GM21447 (cell line): ENCODE data around the gene KCNN4.
"Not testable (repeated sequence)": the region's sequence is repeated elsewhere in the genome, so short reads cannot be mapped to it uniquely, and the experiment has no call there.

ENCODE experiments used
- ATAC-seq: cut with Tn5 transposase; IDR thresholded peaks from one replicate; pipeline ENCODE4 v1.9.1; 2021; ENCODE audit not compliant: unreplicated experiment

The KCNN4 gene

DNA sequence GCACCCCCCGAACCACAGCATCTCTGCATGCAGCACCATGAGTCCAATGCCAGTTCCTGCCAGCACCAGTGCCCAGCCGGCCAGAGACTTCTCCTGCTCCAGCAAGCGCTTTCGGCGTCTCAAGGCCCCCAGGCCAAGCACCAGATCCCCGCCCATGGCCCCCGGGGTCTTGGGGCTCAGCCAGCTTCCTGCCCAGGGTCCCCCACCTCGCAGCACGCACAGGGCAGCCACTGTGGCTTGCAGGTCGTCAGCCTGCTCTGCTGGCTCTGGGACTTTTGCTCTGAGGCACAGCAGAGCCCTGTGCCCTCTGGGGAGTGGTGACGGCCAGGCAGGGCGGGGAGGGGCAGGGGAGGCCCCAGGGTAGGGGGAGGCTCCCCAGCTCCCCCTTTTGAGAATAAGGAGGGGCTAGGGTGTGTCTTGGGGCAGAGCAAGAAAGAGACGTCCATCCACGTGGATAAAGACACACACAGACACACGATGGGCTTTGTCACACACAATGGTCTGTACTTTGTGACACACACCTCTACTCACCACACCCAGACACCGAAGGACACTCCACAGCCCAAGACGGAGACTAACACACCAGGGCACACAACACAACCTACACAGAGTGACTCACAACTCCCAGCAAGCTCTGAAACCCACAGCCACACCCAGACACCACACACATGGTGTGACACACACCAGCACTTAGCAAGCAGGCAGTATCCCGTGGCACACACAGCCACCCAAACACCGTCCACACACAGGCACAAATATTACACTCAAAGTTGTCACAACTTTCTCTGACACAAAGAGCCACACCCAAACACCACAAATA is at the start of gene KCNN4:
Gene KCNN4, minus strand, starts transcription at position 268 of the 820 bp plus-strand sequence. Its CDS starts 112 bp downstream, at position 156.
- ATAC-seq = peak; percentile 31

DNA sequence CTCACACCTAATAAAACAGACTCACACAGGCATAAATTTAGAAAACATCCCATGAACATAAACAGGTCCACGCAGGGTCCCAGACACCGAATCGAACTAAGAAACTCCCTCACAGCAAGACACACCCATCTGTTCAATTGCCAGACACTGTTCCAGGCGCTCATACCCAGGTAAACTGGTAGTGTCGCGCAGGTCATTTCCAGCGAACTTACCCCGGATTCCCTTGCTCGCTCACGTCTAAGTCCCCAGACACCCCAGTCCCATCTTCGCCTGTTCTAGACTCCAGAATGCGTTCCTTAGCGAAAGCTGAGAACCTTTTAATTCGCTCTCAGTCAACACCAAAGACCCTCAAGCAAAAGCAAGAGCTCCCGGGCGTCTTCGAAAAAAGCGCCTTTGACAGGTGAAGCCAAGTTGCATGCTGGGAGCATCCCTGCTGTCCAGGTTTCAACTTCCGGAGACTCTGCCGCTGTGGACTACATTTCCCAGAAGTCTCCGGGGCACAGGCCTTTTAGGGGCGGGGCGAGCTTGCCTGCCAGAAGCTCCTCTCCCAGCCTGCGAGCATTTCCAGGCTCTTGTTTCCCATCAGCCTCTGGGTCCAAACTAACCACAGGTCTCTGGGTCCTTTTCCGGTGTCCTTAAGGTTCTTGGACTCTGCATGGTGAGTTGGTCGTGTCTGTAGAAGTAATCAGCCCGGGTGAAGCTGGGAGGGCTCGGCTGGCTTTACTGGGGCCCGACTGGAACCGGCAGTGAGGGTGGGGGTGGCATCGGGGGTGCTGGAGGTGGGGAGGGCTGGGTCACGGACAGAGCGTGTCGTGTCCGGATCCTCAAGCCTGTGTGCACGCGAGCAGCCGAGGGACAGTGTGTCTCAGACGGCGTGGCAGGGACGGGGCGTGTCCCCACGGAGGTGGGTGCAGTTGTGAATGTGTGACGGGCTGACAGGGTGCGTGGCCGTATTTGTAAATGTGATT is 46.3 kb upstream of the KCNN4 start, which contains the start of gene ZNF283:
Gene ZNF283, plus strand, starts transcription at position 535 of the 968 bp plus-strand sequence. CDS start 6,184 bp downstream, outside the sequence.
- ATAC-seq = peak; percentile 92

DNA sequence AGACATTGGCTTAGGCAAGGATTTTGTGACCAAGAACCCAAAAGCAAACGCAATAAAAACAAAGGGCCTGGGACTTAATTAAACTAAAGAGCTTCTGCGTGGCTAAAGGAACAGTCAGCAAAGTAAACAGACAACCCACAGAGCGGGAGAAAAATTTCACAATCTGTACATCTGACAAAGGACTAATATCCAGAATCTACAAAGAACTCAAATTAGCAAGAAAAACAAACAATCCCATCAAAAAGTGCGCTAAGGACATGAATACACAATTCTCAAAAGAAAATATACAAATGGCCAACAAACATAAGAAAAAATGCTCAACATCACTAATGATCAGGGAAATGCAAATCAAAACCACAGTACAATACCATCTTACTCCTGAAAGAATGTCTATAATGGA is 43.8 kb upstream of the KCNN4 start:
- not testable (repeated sequence) for ATAC-seq

DNA sequence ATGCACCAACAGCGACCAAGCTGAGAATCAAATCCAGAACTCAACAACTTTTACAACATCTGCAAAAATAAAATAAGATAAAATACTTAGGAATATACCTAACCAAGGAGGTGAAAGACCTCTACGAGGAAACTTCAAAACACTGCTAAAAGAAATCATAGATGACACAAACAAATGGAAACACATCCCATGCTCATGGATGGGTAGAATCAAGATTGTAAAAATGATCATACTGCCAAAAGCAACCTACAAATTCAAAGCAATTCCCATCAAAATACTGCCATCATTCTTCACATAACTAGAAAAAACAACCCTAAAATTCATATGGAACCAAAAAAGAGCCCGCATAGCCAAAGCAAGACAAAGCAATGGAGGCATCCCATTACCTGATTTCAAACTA is 43.1 kb upstream of the KCNN4 start:
- ATAC-seq = not testable (repeated sequence)

DNA sequence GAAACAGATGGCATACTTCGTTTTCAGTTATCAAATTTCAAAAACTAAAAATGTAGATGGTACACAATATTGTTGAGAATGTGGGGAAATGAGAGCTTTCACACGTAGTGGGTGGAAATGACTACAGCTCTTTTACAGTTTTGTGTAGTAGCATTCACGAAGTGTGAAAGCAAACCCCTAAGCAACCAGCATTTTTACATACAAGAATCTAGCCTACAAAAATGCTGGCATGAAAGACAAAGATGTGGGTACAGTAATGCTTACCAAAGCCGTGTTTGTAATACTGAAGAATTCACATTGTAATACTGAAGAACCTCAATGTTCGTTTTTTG is 40.1 kb upstream of the KCNN4 start:
- no peak for ATAC-seq

DNA sequence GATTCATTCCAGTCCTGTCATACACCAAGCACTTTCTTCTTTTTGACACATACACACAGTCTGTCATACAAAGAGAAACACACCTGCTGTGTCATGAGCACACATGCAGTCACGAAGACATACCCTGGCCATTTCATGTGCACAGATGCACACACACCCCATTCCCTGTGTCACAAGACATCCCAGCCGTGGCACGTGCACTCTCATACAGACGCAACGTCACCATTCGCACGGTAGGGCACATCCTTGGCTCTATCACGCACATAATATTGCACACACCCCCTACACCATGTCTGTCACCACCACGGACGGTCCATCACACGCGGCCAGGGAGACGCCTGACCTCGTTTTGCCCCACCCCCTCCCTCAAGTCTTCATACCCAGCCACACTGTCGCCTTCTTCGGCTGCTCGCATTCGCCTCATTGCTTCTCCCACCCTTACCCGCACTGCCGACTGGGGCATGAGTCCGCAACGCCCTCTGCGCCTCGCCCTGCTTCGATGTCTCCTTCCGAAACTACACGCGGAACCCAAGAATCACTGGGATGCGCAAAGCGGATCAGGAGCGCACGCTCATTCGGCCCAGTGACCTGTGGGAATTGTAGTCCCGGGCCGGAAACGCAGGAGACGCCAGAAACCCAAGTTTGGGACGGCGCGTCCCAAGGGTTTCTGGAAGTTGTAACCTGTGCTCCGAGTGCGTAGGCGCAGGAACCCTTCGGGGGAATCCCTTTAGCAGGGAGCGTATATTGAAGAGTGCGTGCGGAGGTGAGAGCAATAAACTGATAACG is 39.5 kb upstream of the KCNN4 start:
- no peak for ATAC-seq

DNA sequence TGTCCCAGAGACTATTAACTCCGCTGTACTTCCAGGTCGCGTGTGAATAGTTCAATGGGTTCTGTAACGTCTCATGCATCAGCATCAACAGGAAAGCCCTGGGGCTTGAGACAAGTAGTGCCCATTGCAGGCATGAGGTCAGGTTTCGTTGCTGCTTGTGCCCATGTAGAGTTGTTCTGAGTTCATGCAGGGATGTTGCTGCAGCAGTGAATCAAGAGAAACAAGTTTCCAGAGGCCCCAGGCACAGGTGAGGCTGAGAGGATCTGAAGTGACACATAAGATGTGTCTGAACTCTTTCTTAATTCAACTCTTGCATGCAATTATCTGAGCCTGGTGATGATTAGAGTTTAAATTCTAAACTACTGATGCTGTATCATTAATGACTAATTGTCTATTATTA is 37.7 kb upstream of the KCNN4 start:
- no peak for ATAC-seq

DNA sequence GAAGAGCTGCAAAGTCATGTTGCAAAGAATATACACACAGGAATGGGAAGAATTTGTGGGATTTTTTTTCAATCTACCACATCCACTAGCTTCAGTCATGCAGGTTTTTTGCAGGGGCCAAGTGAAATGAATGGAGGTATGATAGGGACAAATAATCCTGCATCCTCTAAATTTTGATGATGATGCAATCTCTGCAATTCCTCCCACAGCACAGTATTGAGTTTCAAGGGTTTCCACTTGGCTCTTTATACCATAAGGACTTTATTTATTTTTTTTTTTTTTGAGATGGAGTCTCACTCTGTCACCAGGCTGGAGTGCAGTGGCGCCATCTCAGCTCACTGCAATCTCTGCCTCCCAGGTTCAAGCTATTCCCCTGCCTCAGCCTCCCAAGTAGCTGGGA is 36.7 kb upstream of the KCNN4 start:
- ATAC-seq = not testable (repeated sequence)

DNA sequence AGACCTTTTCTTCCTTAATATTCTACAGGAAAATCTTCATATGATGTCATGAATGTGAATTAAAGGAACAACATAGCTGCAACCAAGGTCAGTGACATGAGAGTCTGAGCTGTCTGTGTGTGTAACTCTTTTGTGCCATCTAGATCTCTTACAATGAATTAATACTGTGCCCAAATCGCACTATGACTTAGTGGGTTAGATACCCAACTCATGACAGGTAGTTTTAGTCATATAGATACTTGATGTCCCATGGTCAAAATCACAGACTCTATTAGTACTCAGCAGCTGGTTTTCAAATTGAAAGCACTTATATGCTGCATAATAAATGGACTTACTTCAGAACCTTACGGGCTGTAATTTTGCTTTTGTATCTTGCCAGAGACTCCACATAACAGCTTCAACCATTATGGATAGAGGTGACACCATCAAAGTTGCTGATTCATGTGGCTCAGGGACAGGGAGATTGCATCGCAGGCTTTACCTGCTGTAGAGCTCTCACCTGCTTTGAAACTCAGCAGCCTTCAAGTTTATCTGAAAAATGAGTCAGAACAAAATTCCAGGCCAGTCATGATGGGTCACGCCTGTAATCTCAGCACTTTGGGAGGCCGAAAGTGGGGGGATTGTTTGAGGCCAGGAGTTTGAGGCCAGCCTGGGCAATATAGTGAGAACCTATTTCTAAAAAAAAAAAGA is 34.0 kb upstream of the KCNN4 start:
- no peak for ATAC-seq

DNA sequence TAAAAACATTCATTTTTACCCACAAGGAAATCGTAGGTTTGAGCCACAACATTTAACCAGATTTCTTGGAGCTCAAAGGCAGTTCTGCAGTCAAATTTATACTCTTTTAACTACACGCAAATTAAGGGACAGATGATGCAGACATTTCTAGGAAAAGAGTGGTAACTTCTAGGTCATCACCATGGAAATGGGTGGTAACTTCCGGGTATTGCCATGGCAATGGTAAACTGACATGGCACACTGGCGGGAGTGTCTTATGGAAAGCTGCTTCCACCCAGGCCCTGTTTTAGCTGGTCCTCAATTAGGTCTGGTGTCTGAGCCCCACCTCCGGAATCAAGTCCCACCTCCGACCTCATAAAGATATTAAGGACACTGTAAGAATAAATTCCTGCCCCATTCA is 31.9 kb upstream of the KCNN4 start:
- ATAC-seq = no peak

DNA sequence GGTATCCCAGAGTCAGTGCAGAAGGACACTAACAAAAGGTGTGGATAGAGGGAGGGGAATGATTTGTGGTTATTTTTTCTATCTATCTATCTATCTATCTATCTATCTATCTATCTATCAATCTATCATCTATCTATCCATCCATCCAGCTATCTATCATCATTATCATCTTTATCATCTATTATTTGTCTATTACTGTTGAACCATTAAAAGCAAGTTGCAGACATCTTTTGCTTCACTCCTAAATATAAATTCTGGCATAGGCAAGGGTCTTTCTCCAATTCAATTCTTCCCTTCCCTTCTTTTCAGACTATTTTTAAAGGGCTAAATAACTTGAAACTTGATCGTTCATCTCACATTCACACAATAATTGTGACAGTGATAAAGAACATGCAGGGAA is 31.5 kb upstream of the KCNN4 start:
- ATAC-seq = no peak

DNA sequence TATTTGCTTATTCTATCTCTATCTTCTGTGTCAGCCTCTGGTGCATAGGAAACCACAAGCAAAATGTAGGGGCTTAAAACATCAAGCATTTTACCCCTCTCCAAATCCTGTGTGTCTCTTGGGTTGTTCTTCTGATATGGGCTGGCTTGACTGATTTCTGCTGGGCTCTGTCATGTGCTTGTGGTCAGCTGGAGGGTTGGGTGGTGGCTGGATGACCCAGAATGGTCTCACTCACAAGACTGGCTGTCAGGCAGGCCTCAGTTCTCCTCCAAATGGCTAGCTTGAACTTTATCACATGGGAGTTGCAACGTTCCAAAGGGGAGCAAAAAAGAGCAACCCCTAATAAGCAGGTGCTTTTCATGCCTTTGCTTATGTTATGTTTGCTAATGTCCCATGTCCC is 31.1 kb upstream of the KCNN4 start:
- no peak for ATAC-seq

DNA sequence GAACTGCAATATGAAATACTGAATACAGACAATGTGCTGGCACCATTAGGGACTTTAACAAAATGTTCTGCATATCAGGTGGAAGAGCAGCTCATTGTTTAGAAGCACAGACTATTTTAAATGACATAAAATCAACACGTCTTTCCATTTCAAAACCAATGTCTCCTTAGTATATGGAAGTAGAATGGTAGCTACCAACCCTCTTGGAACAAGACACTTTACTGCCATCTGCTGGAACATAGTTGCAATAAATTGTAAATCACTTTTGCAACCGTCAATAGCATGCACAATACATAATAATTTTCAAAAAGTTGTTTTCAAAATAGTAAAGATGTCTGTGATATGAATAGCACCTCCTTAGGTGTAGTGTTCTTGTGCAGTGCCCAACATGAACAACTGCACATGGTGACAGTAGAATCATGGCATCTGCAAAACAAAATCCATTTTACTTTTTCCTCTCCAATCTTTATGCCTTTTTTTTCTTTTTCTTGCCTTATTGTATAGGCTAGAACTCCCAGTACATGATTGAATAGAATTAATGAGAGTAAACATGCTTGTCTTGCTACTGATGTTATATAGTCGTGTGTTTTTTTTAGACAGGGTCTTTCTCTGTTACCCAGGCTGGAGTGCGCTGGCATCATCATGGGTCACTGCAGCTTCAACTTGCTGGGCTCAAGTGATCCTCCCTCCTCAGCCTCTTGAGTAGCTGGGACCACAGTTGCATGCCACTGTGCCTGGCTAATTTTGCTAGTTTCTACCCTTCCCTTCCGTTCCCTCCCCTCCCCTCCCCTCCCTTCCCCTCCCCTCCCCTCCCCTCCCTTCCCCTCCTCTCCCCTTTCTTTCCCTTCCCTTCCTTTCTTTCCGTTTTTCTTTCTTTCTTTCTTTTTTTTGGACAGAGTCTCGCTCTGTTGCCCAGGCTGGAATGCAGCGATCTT is 29.3 kb upstream of the KCNN4 start:
- no peak for ATAC-seq

DNA sequence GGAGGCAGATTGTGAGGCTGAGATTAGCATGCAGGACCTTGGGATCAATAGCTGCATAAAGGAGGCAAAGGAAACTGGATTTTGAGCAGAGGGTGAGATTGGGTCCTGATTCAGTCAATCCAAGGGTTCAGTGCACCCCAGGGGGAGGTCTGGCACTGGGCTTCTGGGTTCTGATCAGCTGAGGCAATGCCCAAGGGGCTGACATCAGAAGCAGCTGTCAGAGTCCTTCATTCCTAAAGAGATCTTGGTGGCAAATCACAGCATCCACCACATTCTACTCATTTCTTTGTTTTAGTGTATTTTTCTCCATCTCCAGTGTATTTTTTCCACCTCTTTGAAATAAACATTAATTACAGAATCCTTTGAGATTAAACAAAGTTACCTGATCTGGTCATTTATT is 26.9 kb upstream of the KCNN4 start:
- ATAC-seq = no peak

DNA sequence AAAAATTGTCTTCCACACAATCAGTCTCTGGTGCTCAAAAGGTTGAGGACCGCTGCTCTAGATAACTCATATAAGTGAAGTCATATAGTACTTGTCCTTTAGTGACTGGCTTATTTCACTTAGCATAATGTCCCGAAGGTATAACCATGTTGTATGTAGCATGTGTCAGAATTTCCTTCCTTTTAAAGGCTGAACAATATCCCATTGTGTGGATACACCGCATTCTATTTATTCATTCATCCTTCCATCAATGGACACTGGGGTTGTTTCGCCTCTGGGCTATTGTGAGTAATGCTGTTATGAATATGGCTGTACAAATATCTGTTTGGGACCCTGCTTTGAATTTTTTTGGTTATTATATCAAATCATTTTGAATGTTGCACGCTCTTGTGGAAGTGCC is 26.1 kb upstream of the KCNN4 start:
- ATAC-seq = no peak

DNA sequence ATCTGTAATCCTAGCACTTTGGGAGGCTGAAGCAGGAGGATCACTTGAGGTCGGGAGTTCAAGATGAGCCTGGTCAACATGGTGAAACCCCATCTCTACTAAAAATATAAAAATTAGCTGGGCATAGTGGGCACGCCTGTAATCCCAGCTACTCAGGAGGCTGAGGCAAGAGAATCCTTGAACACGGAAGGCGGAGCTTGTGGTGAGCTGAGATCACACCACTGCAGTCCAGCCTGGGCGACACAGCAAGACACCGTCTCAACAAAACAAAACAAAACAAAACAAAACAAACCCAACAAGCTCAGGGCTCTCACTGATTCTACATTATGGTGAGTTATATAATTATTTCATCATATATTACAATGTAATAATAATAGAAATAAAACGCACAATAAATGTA is 25.6 kb upstream of the KCNN4 start:
- ATAC-seq = not testable (repeated sequence)

DNA sequence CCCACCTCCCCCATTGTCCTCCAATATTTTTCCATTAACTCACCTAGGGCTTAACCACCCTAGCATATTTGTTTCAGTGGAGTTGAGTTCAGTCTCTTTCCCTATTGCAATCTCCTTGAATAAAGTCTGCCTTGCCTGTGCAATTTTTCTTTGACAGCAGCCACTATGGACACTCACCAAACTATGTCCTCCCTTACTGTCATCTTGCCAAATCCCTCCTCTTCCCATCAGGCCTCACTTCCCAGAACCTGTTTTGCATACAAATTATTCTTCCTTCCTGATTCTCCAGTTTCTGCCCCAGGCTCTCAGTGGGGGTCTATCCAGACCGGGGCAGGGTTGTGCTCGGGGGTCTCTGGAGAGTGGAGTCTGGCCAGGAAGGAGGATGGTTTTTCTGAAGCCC is 23.7 kb upstream of the KCNN4 start:
- ATAC-seq = no peak

DNA sequence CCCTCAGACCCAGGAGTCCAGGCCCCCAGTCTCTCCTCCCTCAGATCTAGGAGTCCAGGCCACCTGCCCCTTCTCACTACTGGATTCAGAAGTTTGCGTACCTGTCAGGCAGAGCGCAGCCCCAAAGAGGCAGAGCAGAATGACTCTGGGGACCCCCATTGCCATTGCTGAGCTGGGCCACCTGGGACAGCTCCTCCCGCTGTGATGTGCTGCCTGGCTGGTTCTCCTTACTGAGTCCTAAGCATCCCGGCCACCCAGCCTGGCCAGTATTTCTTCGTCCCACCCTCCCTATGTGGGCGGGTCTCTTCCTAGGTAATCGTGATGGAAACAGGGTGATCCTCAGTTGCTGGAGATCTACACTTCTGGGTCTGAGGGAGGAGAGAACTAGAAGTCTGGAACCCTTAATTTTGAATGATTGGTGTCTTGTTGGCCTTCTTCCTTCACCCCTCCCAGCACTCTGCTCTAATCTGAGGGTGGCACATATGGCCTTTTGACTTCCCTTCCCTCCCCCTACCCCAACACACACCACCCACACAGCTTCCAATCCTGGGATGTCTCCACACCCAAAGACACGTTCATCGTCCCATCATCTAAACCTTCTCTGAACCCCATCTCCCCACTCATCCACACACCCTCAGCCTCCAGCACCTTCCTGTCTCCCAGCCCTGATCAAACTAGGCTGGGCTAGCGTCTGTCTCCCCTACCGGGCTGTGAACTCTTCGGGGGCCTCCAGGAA is 21.6 kb upstream of the KCNN4 start, which contains the start of gene LYPD5:
Gene LYPD5, minus strand, starts transcription at position 232 of the 736 bp plus-strand sequence. Its CDS starts 67 bp downstream, at position 165.
- no peak for ATAC-seq
